T-helper 22 cell (primary cell): ENCODE measurements around the gene DAB1.

Experiments
- DNase-seq: peaks from one replicate; pipeline ENCODE4 v3.0.0-alpha.2; 2020; ENCODE audit warnings: low read depth

DAB1 gene

GRCh38 chr1:57218487-57219079 is 205.3 kb downstream of the DAB1 start:
- no peak for DNase-seq

GRCh38 chr1:57217905-57218304 is 206.0 kb downstream of the DAB1 start:
- DNase-seq, result no peak

GRCh38 chr1:57214951-57215575 is 208.8 kb downstream of the DAB1 start:
- no peak for DNase-seq

- no peak for DNase-seq
Observed at GRCh38 chr1:57210881-57211280, 213.0 kb downstream of the DAB1 start.

- DNase-seq, result no peak
Observed at GRCh38 chr1:57209495-57209894, 214.4 kb downstream of the DAB1 start.

GRCh38 chr1:57208741-57209302 is 215.0 kb downstream of the DAB1 start:
- DNase-seq, result no peak

- no peak for DNase-seq
Observed at GRCh38 chr1:57206038-57206437, 217.8 kb downstream of the DAB1 start.

GRCh38 chr1:57204942-57205787 is 218.7 kb downstream of the DAB1 start:
- DNase-seq, result no peak

GRCh38 chr1:57204091-57204490 is 219.8 kb downstream of the DAB1 start:
- DNase-seq, result no peak

GRCh38 chr1:57202241-57202640 is 221.6 kb downstream of the DAB1 start:
- DNase-seq, result no peak

GRCh38 chr1:57198912-57199311 is 224.9 kb downstream of the DAB1 start:
- no peak for DNase-seq

GRCh38 chr1:57195436-57195941 is 228.4 kb downstream of the DAB1 start:
- DNase-seq, result no peak

GRCh38 chr1:57192222-57192621 is 231.6 kb downstream of the DAB1 start:
- no peak for DNase-seq

GRCh38 chr1:57190898-57191297 is 233.0 kb downstream of the DAB1 start:
- DNase-seq, result no peak

GRCh38 chr1:57188168-57188567 is 235.7 kb downstream of the DAB1 start:
- no peak for DNase-seq

- no peak for DNase-seq
Observed at GRCh38 chr1:57186455-57186854, 237.4 kb downstream of the DAB1 start.

- no peak for DNase-seq
Observed at GRCh38 chr1:57179001-57179400, 244.9 kb downstream of the DAB1 start.

GRCh38 chr1:57175506-57175905 is 248.4 kb downstream of the DAB1 start:
- DNase-seq, result no peak

GRCh38 chr1:57172040-57172439 is 251.8 kb downstream of the DAB1 start:
- no peak for DNase-seq

- DNase-seq, result no peak
Observed at GRCh38 chr1:57167997-57168396, 255.9 kb downstream of the DAB1 start.

GRCh38 chr1:57165546-57165945 is 258.3 kb downstream of the DAB1 start:
- no peak for DNase-seq

- DNase-seq, result no peak
Observed at GRCh38 chr1:57164584-57164983, 259.3 kb downstream of the DAB1 start.

GRCh38 chr1:57163789-57164188 is 260.1 kb downstream of the DAB1 start:
- DNase-seq, result no peak
